AG09319 (cell line): ENCODE data around the gene MOB3B.

Experiments used
- DNase-seq: peaks from one replicate; pipeline ENCODE4 v3.0.0-alpha.2; 2010; ENCODE audit warnings: low read depth; ENCODE audit errors: extremely low read depth
- TF ChIP-seq, protein P1 (sequence below): IDR thresholded peaks from 2 replicates; pipeline ENCODE4 v1.5.1; 2011; ENCODE audit warnings: low read depth, mild to moderate bottlenecking, inconsistent platforms, low read length, moderate library complexity

Gene MOB3B

DNA sequence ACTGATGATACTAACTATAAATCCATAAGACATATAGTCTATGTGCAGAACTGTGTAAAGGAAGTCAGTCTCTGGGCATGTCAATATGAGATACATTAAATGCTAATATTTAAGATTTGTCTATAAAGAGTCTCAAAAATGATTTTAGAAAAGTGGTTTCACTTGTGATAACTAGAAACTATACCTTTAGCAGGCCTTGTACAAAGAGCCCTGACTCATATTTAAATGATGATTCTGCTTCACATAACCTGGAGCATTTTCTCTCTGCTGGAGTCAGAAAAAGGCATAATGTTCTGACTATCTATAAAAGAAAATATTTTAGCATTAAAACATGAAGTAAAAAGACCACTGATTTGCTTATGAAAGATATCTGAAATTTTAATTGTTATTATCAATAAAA is 28.7 kb upstream of the MOB3B start:
- TF ChIP-seq, protein P1, sequence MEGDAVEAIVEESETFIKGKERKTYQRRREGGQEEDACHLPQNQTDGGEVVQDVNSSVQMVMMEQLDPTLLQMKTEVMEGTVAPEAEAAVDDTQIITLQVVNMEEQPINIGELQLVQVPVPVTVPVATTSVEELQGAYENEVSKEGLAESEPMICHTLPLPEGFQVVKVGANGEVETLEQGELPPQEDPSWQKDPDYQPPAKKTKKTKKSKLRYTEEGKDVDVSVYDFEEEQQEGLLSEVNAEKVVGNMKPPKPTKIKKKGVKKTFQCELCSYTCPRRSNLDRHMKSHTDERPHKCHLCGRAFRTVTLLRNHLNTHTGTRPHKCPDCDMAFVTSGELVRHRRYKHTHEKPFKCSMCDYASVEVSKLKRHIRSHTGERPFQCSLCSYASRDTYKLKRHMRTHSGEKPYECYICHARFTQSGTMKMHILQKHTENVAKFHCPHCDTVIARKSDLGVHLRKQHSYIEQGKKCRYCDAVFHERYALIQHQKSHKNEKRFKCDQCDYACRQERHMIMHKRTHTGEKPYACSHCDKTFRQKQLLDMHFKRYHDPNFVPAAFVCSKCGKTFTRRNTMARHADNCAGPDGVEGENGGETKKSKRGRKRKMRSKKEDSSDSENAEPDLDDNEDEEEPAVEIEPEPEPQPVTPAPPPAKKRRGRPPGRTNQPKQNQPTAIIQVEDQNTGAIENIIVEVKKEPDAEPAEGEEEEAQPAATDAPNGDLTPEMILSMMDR = no peak
- DNase-seq = no peak

DNA sequence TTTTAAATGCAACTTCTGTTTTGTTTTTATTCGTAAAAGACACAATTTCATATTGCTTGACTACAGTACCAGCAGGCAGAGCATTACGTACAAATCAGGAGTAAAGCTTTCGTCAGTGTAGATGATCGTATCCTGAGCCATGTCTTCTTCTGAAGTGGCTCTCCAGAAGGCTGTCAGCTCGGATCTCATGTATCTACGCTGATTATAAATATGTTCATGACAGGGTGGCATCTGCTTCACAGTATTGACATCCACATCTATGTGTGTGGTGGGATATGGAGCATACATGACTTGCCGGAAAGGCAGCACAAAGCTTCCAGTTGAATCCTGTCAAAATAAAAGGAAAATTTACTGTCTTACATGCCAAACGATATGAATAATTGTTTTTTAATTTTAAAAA is 26.9 kb upstream of the MOB3B start:
- no peak for DNase-seq

DNA sequence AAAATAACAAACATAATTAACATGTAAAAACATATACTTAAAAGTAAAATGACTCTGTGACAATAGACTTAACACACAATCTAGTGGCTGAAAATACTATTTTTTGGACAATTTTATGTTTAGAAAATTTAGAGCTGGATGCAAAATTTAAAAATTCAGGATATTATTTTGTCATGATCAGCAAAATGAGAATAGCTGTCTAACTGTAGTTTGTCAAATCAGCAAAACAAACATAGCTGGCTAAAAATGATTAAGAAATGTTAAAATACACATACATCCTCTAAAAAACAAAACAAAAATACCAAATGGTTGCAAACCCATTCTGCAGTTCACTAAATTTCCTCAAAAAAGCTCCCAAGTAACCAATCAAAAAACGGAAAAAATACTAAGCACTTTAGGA is 25.1 kb upstream of the MOB3B start:
- no peak for DNase-seq
- TF ChIP-seq, protein P1 = no peak

More for the DNA sequence above, 26.9 kb upstream of the MOB3B start:
- TF ChIP-seq, protein P1 = no peak

- peak; percentile 38 for DNase-seq
- TF ChIP-seq, protein P1 = no peak
Observed at GRCh38 chr9:27549196-27549755, 19.7 kb upstream of the MOB3B start.

GRCh38 chr9:27548055-27548741 is 18.6 kb upstream of the MOB3B start:
- TF ChIP-seq, protein P1 = peak; percentile 52
- no peak for DNase-seq

- TF ChIP-seq, protein P1 = no peak
Observed at GRCh38 chr9:27545471-27545870, 15.9 kb upstream of the MOB3B start.

GRCh38 chr9:27542508-27542907 is 12.9 kb upstream of the MOB3B start:
- DNase-seq = no peak
- TF ChIP-seq, protein P1 = no peak

More at GRCh38 chr9:27545471-27545870, 15.9 kb upstream of the MOB3B start:
- no peak for DNase-seq
